Breast epithelium (tissue), 3 donors: Measurements from ENCODE around the gene FHIT.

Source experiments
- CTCF ChIP-seq, 3 donors: fragments of 450-650 bp; IDR thresholded peaks; one replicate each; pipeline ENCODE4 v1.5.1; 2016 to 2017; ENCODE audit warnings: antibody characterized with exemption in 3 of 3, mild to moderate bottlenecking in 3 of 3, moderate library complexity in 3 of 3
- POLR2A ChIP-seq: fragments of 450-650 bp; IDR thresholded peaks from one replicate; pipeline ENCODE4 v1.6.1; 2016; ENCODE audit warnings: antibody characterized with exemption, mild to moderate bottlenecking, moderate library complexity
- POLR2AphosphoS5 ChIP-seq, 3 donors: sonication (generic); formaldehyde crosslinking; IDR thresholded peaks; one replicate each; pipeline ENCODE4 v1.6.1; 2017; ENCODE audit warnings: antibody characterized with exemption in 3 of 3

- no peak for TF ChIP-seq CTCF (IDR thresholded peaks at IDR 0.05)
- TF ChIP-seq POLR2A, result no peak
- TF ChIP-seq POLR2AphosphoS5 (IDR thresholded peaks at IDR 0.05), result no peak
Observed at GRCh38 chr3:60250206-60250605, 1001.0 kb downstream of the FHIT start.
